ENCODE measurements around the gene SPRR1B.

DNA sequence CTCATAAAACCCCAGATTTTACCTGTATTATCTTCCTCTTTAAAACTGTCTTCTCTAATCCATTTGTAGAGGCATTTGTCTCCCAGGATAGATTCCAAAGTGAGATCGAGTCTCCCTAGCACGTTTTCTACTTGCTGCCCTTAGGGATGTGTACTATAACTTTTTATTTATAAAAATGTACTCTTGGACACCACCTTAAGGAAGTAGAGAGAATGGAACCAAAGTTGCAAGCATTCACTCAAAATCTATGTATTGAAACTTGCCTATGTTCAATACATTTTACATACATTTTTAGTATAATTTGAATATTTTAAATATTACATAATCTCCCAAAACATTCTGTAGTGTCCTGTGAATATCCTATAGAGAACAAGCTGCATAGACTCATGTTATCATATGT is 27.2 kb downstream of the SPRR1B start:
- no peak for TF ChIP-seq ZNF561 (tag by site-specific recombination; IDR thresholded peaks at IDR 0.05; ENCODE audit: borderline replicate concordance)
- TF ChIP-seq ZNF433 (tag by site-specific recombination; IDR thresholded peaks at IDR 0.05; ENCODE audit: low read depth): no peak
- TF ChIP-seq, protein P1, sequence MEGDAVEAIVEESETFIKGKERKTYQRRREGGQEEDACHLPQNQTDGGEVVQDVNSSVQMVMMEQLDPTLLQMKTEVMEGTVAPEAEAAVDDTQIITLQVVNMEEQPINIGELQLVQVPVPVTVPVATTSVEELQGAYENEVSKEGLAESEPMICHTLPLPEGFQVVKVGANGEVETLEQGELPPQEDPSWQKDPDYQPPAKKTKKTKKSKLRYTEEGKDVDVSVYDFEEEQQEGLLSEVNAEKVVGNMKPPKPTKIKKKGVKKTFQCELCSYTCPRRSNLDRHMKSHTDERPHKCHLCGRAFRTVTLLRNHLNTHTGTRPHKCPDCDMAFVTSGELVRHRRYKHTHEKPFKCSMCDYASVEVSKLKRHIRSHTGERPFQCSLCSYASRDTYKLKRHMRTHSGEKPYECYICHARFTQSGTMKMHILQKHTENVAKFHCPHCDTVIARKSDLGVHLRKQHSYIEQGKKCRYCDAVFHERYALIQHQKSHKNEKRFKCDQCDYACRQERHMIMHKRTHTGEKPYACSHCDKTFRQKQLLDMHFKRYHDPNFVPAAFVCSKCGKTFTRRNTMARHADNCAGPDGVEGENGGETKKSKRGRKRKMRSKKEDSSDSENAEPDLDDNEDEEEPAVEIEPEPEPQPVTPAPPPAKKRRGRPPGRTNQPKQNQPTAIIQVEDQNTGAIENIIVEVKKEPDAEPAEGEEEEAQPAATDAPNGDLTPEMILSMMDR (tag by site-specific recombination; IDR thresholded peaks at IDR 0.05): no peak
- TF ChIP-seq, protein P2, sequence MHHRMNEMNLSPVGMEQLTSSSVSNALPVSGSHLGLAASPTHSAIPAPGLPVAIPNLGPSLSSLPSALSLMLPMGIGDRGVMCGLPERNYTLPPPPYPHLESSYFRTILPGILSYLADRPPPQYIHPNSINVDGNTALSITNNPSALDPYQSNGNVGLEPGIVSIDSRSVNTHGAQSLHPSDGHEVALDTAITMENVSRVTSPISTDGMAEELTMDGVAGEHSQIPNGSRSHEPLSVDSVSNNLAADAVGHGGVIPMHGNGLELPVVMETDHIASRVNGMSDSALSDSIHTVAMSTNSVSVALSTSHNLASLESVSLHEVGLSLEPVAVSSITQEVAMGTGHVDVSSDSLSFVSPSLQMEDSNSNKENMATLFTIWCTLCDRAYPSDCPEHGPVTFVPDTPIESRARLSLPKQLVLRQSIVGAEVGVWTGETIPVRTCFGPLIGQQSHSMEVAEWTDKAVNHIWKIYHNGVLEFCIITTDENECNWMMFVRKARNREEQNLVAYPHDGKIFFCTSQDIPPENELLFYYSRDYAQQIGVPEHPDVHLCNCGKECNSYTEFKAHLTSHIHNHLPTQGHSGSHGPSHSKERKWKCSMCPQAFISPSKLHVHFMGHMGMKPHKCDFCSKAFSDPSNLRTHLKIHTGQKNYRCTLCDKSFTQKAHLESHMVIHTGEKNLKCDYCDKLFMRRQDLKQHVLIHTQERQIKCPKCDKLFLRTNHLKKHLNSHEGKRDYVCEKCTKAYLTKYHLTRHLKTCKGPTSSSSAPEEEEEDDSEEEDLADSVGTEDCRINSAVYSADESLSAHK (tag by site-specific recombination; IDR thresholded peaks at IDR 0.05): no peak
- no peak for TF ChIP-seq ZNF114 (tag by site-specific recombination; IDR thresholded peaks at IDR 0.05)
- TF ChIP-seq ZEB2 (tag by site-specific recombination; IDR thresholded peaks at IDR 0.05): no peak
- TF ChIP-seq ZNF138 (tag by site-specific recombination; IDR thresholded peaks at IDR 0.05; ENCODE audit: borderline replicate concordance): no peak
- no peak for TF ChIP-seq RBAK (tag by site-specific recombination; IDR thresholded peaks at IDR 0.05)
- TF ChIP-seq, protein P3, sequence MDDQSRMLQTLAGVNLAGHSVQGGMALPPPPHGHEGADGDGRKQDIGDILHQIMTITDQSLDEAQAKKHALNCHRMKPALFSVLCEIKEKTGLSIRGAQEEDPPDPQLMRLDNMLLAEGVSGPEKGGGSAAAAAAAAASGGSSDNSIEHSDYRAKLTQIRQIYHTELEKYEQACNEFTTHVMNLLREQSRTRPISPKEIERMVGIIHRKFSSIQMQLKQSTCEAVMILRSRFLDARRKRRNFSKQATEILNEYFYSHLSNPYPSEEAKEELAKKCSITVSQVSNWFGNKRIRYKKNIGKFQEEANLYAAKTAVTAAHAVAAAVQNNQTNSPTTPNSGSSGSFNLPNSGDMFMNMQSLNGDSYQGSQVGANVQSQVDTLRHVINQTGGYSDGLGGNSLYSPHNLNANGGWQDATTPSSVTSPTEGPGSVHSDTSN (CRISPR knock-in tag; IDR thresholded peaks at IDR 0.05): no peak
- TF ChIP-seq ZBTB20 (tag by site-specific recombination; IDR thresholded peaks at IDR 0.05): no peak

Data from HEK293 (cell line).